Activated T-cell treated with anti-CD3 and anti-CD28 coated beads for 4 hours (primary cell): ENCODE data around the gene SOX6.
"Not testable (repeated sequence)": the region's sequence is repeated elsewhere in the genome, so short reads cannot be mapped to it uniquely, and the experiment has no call there.

Source experiments
- DNase-seq: peaks from one replicate; pipeline ENCODE4 v3.0.0-alpha.2; 2020

The SOX6 gene

GRCh38 chr11:16356057-16356760 is at the start of gene SOX6:
SOX6 (minus strand) TSS chr11:16356546; CDS start chr11:16341248, 15,298 bp downstream.
- no peak for DNase-seq

DNA sequence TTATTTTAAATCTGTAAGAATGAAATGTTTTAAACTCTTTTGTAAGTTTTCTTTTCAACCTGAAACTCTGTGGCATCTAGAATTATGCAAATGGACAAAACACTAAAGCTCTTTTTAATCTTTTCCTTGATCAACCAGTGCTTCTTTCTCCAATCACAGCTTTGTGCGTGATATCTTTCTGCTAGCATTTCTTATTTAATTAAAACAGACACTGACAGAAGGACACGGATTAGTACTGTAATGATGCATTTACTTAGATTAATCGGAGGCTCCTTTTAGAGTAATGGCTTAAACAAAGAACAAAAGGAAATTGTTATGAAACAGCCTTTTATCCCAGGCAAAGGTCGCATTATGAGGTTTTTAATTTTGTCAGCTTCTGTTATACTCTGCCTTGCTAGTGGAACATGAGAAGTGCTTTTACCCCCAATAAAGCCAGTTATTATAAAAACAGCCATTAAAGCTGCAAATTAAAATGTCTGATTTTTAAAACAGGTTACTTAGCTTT is 48.5 kb upstream of the SOX6 start:
- DNase-seq, result no peak

DNA sequence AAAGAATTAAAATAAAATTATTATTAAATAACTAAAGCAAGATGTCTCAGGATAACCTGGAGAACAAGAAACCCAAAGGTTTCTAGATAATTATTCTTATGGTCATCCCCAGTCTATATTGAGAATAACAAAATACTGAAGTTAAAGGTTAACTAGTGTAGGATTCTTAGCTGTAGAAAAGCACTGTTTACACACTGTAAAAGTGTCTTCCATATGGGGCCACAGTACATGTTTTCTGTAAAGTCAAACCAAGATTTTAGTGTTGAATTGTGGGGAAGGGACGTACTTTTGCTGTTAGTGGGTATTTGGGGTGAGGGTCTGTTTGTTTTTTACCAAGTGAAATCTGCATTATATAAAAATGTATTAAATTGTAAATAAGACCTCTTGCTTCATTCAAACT is 47.5 kb upstream of the SOX6 start:
- DNase-seq, result no peak

- DNase-seq, result no peak
These were observed 47.1 kb upstream of the SOX6 start for GRCh38 chr11:16403448-16403803.

GRCh38 chr11:16402654-16403447 is 46.5 kb upstream of the SOX6 start:
- DNase-seq, result no peak

GRCh38 chr11:16397390-16397789 is 41.0 kb upstream of the SOX6 start:
- no peak for DNase-seq

GRCh38 chr11:16395601-16396000 is 39.3 kb upstream of the SOX6 start:
- no peak for DNase-seq

DNA sequence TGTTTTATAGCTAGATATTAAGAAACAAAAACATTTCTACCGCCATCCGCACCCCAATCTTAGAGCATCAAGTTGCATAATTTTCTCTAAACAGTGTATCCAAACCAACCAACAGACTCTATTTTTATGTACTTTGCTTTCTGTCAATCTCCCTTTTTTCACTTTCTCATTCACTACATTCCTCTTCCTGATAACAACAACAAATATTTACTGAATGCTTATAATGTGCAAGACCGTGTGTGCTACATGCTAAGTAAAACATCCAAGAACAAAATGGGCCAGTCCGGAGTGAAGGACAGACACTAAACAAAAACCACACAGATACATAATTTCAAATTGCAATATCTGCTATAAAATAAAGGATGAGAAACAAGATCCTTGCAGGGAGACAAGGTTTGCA is 38.6 kb upstream of the SOX6 start:
- DNase-seq, result no peak

DNA sequence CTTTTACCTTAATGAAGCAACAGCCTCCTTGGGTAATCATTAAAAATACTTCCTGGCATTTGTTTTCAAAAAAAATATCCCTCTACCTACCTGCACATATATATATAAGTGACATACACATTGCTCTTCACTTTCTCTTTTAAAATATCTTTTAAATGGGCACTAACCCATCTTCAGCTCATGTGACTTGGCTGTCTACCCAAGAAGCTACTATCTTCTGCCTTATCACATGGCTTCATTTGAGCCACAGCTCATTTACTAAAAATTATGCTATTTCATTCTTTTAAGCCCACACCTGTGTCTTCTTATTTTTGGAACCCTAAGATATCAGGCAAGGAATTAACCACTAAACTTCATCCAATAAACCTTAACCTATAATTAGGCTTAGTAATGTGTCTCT is 37.0 kb upstream of the SOX6 start:
- DNase-seq, result no peak

DNA sequence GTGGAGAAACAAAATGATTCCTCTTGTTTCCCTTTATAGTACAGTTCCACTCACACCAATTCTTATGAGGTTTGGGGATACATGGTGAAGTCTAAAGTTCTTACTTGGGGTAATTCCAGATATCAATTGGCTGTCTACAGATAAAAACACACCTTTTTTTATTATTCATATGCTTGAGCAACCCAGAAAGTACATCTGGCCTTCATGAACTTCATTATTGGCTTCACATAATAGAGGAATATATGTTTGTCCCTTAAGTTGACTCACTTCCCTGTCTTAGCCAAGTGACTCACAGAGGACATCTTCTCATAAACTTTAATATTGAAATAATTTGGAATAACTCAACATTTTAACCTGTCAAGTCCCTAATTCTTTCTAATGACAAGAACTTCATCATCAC is 36.3 kb upstream of the SOX6 start:
- no peak for DNase-seq

DNA sequence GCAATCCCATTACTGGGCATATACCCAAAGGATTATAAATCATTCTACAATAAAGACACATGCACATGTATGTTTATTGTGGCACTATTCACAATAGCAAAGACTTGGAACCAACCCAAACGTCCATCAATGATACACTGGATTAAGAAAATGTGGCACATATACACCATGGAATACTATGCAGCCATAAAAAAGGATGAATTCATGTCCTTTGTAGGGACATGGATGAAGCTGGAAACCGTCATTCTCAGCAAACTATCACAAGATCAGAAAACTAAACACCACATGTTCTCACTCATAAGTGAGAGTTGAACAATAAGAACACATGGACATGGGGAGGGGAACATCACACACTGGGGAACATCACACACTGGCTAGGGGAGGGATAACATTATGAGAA is 34.5 kb upstream of the SOX6 start:
- DNase-seq, result not testable (repeated sequence)

- DNase-seq, result no peak
These were observed 28.8 kb upstream of the SOX6 start for GRCh38 chr11:16385099-16385498.

- DNase-seq, result no peak
These were observed 26.5 kb upstream of the SOX6 start for GRCh38 chr11:16382638-16383380.

DNA sequence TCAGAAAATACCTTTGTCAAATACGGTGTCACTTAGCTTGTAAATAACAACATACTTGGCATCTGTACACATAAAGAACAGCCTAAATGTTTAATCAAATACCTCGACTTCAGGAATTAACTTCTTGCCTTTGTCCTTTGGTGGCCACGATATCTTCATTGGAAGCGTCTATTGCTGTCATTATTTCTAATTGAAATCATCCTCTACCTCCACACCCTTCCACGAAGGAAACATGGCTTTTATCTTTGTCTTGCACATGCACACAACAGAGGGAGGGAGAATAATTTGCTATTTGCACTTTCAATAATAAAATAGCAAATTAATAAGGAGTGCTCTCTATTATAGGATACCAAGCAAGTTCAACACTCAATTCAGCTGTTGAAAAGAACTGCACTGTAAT is 25.8 kb upstream of the SOX6 start:
- no peak for DNase-seq

DNA sequence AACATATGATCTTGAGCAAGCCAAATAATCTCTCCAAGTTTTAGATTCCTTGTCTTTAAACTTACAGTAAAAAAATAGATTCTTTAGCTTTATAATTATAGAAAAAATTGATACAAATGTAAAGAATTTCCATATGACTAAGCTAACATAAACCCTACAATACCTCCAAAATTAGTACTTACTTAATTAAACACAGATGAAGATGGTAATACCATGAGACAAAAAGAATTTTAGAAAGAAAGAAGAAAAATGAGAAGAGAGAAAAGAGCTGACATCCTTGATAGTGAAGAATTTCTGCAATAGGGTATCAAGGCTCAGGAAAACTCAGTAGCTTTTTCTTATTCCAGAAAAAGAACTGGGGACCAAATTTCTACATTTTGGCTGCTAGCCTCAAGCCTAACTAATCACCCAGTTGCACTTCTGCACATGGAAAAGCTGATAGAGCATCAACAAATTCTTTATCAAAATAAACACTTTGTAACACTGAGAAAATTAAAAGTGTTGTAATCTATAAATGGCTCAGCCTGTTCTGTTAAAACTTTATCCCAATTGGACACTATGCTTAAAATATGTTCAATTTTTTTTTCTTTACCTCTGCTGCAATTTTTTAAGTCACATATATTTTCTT is 24.7 kb upstream of the SOX6 start:
- no peak for DNase-seq

- no peak for DNase-seq
These were observed 22.6 kb upstream of the SOX6 start for GRCh38 chr11:16378906-16379305.

DNA sequence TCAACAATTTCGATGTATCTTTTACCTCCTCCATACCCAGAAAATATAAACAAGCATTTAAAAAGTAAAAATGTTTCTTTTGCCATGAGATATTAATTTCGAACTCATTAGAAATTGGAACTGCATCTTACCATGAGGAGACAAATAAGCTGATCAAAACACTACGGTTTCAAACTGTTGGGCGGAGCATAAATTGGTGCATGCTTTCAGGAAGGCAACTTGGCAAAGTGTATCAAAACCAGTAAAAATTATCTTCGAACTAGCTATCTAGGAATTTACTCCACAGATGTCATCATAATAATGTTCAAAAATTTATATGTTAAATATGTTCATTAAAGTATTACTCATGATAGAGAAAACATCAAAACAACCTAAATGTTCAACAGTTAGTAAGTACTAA is 21.4 kb upstream of the SOX6 start:
- no peak for DNase-seq

- not testable (repeated sequence) for DNase-seq
These were observed 19.3 kb upstream of the SOX6 start for GRCh38 chr11:16375664-16376063.

DNA sequence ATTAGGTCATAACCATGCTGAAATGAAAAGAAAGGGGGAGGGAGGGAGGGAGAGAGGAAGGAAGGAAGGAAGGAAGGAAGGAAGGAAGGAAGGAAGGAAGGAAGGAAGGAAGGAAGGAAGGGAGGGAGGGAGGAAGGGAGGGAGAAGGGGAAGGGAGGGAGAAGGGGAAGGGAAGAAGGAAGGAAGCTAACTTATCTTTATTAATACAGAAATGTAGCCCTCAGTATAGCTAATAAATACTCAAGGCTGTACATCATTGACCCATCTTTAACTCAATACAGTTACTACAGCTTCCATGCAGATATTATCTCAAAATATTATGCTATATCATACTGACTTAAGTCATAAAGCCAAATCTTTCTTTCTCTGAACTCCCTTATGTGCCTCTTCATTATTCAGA is 17.4 kb upstream of the SOX6 start:
- no peak for DNase-seq

GRCh38 chr11:16372355-16372754 is 16.0 kb upstream of the SOX6 start:
- no peak for DNase-seq

DNA sequence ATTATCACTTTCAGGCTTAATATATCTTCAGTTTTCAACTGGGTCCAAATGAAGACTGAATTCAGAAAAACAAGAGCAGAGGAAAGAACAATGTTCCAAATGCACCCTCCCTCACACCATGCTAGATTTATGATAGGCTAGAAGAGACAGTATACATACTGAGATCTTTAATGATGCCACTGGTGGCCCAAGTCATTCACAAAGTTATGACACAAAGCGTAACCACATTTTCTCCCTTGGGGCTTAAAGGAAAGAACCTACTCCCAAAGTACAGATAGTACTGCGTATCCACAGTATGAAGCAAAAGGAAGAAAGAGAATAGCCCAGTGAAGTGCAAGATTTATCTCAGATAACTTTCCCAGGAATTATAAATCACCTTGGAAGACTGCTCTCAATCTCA is 10.9 kb upstream of the SOX6 start:
- DNase-seq, result no peak

DNA sequence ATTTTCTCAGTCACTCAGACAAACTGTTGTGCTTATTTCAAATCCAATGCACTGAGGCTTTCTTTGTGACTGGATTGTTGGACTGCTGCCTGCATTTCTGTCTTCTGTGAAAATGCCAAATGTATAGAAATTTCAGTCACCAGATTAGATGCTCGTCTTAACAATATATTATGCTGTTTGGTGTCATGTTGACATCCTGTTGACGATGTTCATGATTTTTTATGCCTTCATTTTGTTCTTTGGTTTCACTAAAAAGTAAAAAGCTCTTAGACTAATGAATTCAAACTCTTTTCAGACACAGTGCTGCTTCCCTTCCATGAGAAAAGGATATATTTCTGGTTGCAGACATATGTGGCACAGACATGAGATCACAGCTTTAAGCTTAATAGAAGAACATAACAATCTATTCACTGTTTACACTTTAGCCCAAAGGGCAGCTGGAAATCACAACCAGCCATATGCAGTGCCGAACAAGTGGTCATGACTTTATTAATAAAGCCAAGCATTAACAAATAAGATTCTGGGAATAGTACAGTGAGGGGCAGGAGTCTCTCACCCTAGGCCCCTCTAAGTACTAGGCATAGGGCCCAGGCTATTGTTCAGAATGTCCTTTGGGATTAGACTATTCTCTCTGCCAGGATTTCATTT is 9.4 kb upstream of the SOX6 start:
- no peak for DNase-seq

DNA sequence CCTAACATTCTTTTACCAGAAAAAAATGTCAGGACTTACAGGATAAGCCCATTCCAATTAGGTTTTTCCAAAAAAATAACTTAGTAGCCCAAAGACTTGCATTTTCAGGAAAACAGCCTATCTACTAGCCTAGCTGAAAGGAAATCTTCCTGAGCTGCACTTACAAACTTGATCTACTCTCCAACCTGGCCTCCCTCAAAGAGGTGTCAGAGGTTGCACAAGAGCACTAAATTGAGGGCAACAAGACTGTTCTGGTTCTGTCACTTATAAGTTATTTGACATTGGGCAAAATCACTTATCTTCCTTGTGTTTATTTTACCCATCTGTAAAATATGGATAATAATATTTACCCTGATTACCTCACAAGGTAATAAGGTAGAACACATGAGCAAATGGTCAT is 7.9 kb upstream of the SOX6 start:
- no peak for DNase-seq
